Neural cell (in vitro differentiated cells): ENCODE data around the gene LYPD6B. TPM values are rescaled to one million over a fixed set of nuclear protein-coding genes. Genes with fewer than 3 reads are reported as not detected.

ENCODE experiments used
- H2AFZ ChIP-seq: fragments of 200-600, 300-800 bp; sonication (generic), shearing (Covaris generic); 2 replicates; pipeline ENCODE4 v1.6.0; 2014; ENCODE audit warnings: low read depth, mild to moderate bottlenecking, antibody characterized with exemption, low read length, moderate library complexity
- H3F3A ChIP-seq: fragments of 200-600 bp; shearing (Covaris generic); 2 replicates; pipeline ENCODE4 v1.6.1; 2016; ENCODE audit warnings: mild to moderate bottlenecking, moderate library complexity, mixed read lengths, antibody characterized with exemption, low read length; ENCODE audit not compliant: insufficient read depth, poor library complexity, severe bottlenecking
- H3K27ac ChIP-seq: fragments of 200-600, 300-800 bp; sonication (generic), shearing (Covaris generic); 2 replicates; pipeline ENCODE4 v1.5.1; 2014; ENCODE audit warnings: mild to moderate bottlenecking, low read length, moderate library complexity
- H3K27me3 ChIP-seq: fragments of 300-800, 200-600 bp; sonication (generic), shearing (Covaris generic); 2 replicates; pipeline ENCODE4 v1.6.0; 2014; ENCODE audit warnings: mild to moderate bottlenecking, low read depth, low read length, moderate library complexity; ENCODE audit not compliant: insufficient read depth
- H3K36me3 ChIP-seq: fragments of 300-800, 200-600 bp; sonication (generic), shearing (Covaris generic); 2 replicates; pipeline ENCODE4 v1.5.1; 2014; ENCODE audit warnings: mild to moderate bottlenecking, antibody characterized with exemption, low read length, moderate library complexity; ENCODE audit not compliant: insufficient read depth
- H3K4me2 ChIP-seq: fragments of 300-800, 200-600 bp; sonication (generic), shearing (Covaris generic); 2 replicates; pipeline ENCODE4 v1.6.0; 2014; ENCODE audit warnings: mild to moderate bottlenecking, low read length
- H3K4me3 ChIP-seq: fragments of 300-800, 200-600 bp; sonication (generic), shearing (Covaris generic); 2 replicates; pipeline ENCODE4 v1.5.1; 2014; ENCODE audit warnings: mild to moderate bottlenecking, low read length, moderate library complexity
- H3K79me2 ChIP-seq: fragments of 200-600 bp; shearing (Covaris generic); replicated peaks from 2 replicates; pipeline ENCODE4 v1.6.0; 2014; ENCODE audit warnings: mild to moderate bottlenecking, low read length, moderate library complexity; ENCODE audit not compliant: insufficient read depth
- H3K9ac ChIP-seq: fragments of 300-800, 200-600 bp; sonication (generic), shearing (Covaris generic); 2 replicates; pipeline ENCODE4 v1.6.1; 2016; ENCODE audit warnings: mild to moderate bottlenecking, low read length, mixed read lengths
- H3K9me2 ChIP-seq: fragments of 200-600 bp; shearing (Covaris generic); 2 replicates; pipeline ENCODE4 v1.6.1; 2016; ENCODE audit warnings: mild to moderate bottlenecking, low read length, mixed read lengths; ENCODE audit not compliant: insufficient read depth
- H3K9me3 ChIP-seq: fragments of 200-600, 300-800 bp; sonication (generic), shearing (Covaris generic); 2 replicates; pipeline ENCODE4 v1.6.1; 2016; ENCODE audit warnings: mild to moderate bottlenecking, mixed run types, low read length, moderate library complexity, mixed read lengths
- H4K20me1 ChIP-seq: fragments of 200-600 bp; shearing (Covaris generic); 2 replicates; pipeline ENCODE4 v1.6.1; 2016; ENCODE audit warnings: mild to moderate bottlenecking, mixed run types; ENCODE audit not compliant: insufficient read depth
- EP300 ChIP-seq: fragments of 450-650 bp; conservative IDR thresholded peaks from 2 replicates; pipeline ENCODE4 v1.6.1; 2014; ENCODE audit warnings: antibody characterized with exemption, mild to moderate bottlenecking, moderate library complexity; ENCODE audit not compliant: poor library complexity, severe bottlenecking
- EZH2 ChIP-seq: fragments of 200-600, 300-800 bp; shearing (Covaris generic), sonication (generic); IDR thresholded peaks from 2 replicates; pipeline ENCODE4 v1.6.1; 2014; ENCODE audit warnings: antibody characterized with exemption, low read length, borderline replicate concordance, mild to moderate bottlenecking; ENCODE audit not compliant: insufficient read depth, poor library complexity, severe bottlenecking
- MXI1 ChIP-seq: fragments of 450-650 bp; conservative IDR thresholded peaks from 2 replicates; pipeline ENCODE4 v1.6.1; 2014; ENCODE audit warnings: antibody characterized with exemption, mild to moderate bottlenecking; ENCODE audit not compliant: poor library complexity, severe bottlenecking
- POLR2AphosphoS5 ChIP-seq: IDR thresholded peaks from 2 replicates; pipeline ENCODE4 v1.6.1; 2012
- RAD21 ChIP-seq: fragments of 450-650 bp; conservative IDR thresholded peaks from 2 replicates; pipeline ENCODE4 v1.6.1; 2014; ENCODE audit warnings: antibody characterized with exemption, mild to moderate bottlenecking, moderate library complexity
- SMC3 ChIP-seq: fragments of 450-650 bp; conservative IDR thresholded peaks from 2 replicates; pipeline ENCODE4 v1.6.1; 2014; ENCODE audit warnings: antibody characterized with exemption, mild to moderate bottlenecking, moderate library complexity; ENCODE audit not compliant: poor library complexity
- TAF1 ChIP-seq: IDR thresholded peaks from 2 replicates; pipeline ENCODE4 v1.6.1; 2012; ENCODE audit warnings: low read depth
- polyA plus RNA-seq: library from polyadenylated mRNA; depleted of rRNA; stranded (reverse); fragments of >200 nt; gene quantifications from 2 replicates; pipeline ENCODE4 v1.2.3, GENCODE V29; 2014
- TF ChIP-seq, protein P1 (sequence below): IDR thresholded peaks from 2 replicates; pipeline ENCODE4 v1.6.1; 2012; ENCODE audit warnings: borderline replicate concordance
- TF ChIP-seq, protein P2 (sequence below): fragments of 450-650 bp; IDR thresholded peaks from 2 replicates; pipeline ENCODE4 v1.5.1; 2014; ENCODE audit warnings: antibody characterized with exemption, mild to moderate bottlenecking, moderate library complexity; ENCODE audit not compliant: poor library complexity, severe bottlenecking

LYPD6B gene
- polyA plus RNA-seq, 1 donor from 2014 or later, result 0.68 TPM

DNA sequence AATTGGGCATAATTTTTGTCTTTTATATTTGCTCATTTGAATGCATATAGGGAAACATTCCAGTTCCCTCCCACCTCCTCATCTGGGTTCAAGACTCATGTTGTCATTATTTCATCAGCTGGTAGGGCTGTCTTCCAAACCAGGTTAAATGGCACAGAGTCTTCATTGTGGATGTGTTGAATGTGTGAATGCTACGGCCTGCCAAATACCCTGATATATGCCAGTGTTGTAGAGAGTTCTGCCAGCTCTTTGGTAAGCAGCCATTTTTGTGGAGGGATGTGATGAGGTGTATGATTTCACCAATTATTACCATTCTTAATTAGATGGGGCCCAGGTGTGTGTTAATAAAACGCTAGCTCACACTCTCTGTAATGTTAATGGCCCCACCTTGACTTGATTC is 121.7 kb downstream of the LYPD6B start:
- Histone ChIP-seq H3K9me3 (no peaks in the 10 kb centered on the region), H3K79me2 (no peaks in the 10 kb centered on the region), H3F3A (no peaks in the 10 kb centered on the region), H3K36me3 (no peaks in the 10 kb centered on the region), H3K9me2 (no peaks in the 10 kb centered on the region), H3K4me2 (no peak overlapping the region), H4K20me1 (no peaks in the 10 kb centered on the region), H3K27ac (no peak overlapping the region), H3K9ac (no peak overlapping the region), H3K27me3 (no peaks in the 10 kb centered on the region), H3K4me3 (no peak overlapping the region), H2AFZ (no peak overlapping the region)
- TF ChIP-seq SMC3 (no peak), POLR2AphosphoS5 (no peak), EZH2 (no peak), MXI1 (no peak), RAD21 (no peak), EP300 (no peak)
- TF ChIP-seq, protein P1, sequence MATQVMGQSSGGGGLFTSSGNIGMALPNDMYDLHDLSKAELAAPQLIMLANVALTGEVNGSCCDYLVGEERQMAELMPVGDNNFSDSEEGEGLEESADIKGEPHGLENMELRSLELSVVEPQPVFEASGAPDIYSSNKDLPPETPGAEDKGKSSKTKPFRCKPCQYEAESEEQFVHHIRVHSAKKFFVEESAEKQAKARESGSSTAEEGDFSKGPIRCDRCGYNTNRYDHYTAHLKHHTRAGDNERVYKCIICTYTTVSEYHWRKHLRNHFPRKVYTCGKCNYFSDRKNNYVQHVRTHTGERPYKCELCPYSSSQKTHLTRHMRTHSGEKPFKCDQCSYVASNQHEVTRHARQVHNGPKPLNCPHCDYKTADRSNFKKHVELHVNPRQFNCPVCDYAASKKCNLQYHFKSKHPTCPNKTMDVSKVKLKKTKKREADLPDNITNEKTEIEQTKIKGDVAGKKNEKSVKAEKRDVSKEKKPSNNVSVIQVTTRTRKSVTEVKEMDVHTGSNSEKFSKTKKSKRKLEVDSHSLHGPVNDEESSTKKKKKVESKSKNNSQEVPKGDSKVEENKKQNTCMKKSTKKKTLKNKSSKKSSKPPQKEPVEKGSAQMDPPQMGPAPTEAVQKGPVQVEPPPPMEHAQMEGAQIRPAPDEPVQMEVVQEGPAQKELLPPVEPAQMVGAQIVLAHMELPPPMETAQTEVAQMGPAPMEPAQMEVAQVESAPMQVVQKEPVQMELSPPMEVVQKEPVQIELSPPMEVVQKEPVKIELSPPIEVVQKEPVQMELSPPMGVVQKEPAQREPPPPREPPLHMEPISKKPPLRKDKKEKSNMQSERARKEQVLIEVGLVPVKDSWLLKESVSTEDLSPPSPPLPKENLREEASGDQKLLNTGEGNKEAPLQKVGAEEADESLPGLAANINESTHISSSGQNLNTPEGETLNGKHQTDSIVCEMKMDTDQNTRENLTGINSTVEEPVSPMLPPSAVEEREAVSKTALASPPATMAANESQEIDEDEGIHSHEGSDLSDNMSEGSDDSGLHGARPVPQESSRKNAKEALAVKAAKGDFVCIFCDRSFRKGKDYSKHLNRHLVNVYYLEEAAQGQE, result no peak
- TF ChIP-seq, protein P2, sequence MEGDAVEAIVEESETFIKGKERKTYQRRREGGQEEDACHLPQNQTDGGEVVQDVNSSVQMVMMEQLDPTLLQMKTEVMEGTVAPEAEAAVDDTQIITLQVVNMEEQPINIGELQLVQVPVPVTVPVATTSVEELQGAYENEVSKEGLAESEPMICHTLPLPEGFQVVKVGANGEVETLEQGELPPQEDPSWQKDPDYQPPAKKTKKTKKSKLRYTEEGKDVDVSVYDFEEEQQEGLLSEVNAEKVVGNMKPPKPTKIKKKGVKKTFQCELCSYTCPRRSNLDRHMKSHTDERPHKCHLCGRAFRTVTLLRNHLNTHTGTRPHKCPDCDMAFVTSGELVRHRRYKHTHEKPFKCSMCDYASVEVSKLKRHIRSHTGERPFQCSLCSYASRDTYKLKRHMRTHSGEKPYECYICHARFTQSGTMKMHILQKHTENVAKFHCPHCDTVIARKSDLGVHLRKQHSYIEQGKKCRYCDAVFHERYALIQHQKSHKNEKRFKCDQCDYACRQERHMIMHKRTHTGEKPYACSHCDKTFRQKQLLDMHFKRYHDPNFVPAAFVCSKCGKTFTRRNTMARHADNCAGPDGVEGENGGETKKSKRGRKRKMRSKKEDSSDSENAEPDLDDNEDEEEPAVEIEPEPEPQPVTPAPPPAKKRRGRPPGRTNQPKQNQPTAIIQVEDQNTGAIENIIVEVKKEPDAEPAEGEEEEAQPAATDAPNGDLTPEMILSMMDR, result no peak

DNA sequence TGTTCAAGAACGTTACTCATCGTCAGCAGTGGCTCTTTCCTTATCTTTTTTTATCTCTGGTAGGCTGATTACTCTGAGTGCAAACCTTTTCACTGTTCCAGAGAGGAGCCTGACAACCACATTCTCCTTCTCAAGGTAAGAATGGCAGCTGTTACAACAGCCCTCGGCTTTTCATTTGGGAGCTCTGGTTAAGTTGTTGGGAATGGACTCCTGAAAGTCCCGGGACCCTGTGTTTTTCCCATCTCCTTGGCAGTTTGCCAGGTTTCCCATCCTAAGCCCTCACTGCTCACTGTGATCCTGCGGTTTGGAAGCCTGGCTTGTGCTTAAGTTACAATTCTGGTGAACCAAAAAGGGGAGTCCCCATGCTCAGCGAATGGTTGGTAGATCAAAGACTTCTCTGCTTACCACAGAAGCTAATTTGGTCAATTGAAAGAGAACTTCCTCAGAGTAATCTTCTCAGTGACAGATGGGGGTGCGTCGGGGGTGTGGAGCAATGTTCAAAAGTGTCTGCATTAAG is 122.3 kb downstream of the LYPD6B start:
- Histone ChIP-seq H3K9me3 (no peaks in the 10 kb centered on the region), H3K36me3 (no peaks in the 10 kb centered on the region), H3K4me3 (no peak overlapping the region), H3F3A (no peaks in the 10 kb centered on the region), H3K4me2 (no peak overlapping the region), H3K79me2 (no peaks in the 10 kb centered on the region), H2AFZ (no peak overlapping the region), H4K20me1 (no peaks in the 10 kb centered on the region), H3K27me3 (no peaks in the 10 kb centered on the region), H3K9ac (no peak overlapping the region), H3K27ac (no peak overlapping the region), H3K9me2 (no peaks in the 10 kb centered on the region)
- no peak for TF ChIP-seq POLR2AphosphoS5
- no peak for TF ChIP-seq SMC3
- no peak for TF ChIP-seq EP300
- TF ChIP-seq TAF1, result no peak
- TF ChIP-seq RAD21, result no peak
- TF ChIP-seq MXI1, result no peak
- TF ChIP-seq, protein P2, result no peak
- TF ChIP-seq EZH2, result no peak
- TF ChIP-seq, protein P1, result no peak
